Measurements from ENCODE around the gene ASCC1.

The ASCC1 gene

GRCh38 chr10:72126184-72126871 lies 89.7 kb downstream of the ASCC1 start:
- TF ChIP-seq CTCF (conservative IDR thresholded peaks at IDR 0.05), result peak; percentile 47
- no peak for TF ChIP-seq ZFX (IDR thresholded peaks at IDR 0.05)
- no peak overlapping the region for H3K27ac ChIP-seq

- TF ChIP-seq ZFX (IDR thresholded peaks at IDR 0.05), result no peak
- no peak for TF ChIP-seq CTCF (conservative IDR thresholded peaks at IDR 0.05)
- H3K27ac ChIP-seq, result no peak overlapping the region
Observed at GRCh38 chr10:72124989-72125388, 91.1 kb downstream of the ASCC1 start.

GRCh38 chr10:72124381-72124780 lies 91.7 kb downstream of the ASCC1 start:
- TF ChIP-seq CTCF (conservative IDR thresholded peaks at IDR 0.05) (no peak), ZFX (IDR thresholded peaks at IDR 0.05) (no peak)
- no peak overlapping the region for H3K27ac ChIP-seq

- H3K27ac ChIP-seq, result no peak overlapping the region
- TF ChIP-seq ZFX (IDR thresholded peaks at IDR 0.05) (no peak), CTCF (conservative IDR thresholded peaks at IDR 0.05) (no peak)
Observed at GRCh38 chr10:72123616-72124015, 92.5 kb downstream of the ASCC1 start.

- H3K27ac ChIP-seq, result no peak overlapping the region
- no peak for TF ChIP-seq CTCF (conservative IDR thresholded peaks at IDR 0.05)
- TF ChIP-seq ZFX (IDR thresholded peaks at IDR 0.05), result no peak
Observed at GRCh38 chr10:72122221-72122620, 93.9 kb downstream of the ASCC1 start.

- TF ChIP-seq CTCF (conservative IDR thresholded peaks at IDR 0.05), result no peak
- no peak for TF ChIP-seq ZFX (IDR thresholded peaks at IDR 0.05)
- H3K27ac ChIP-seq, result no peak overlapping the region
Observed at GRCh38 chr10:72121389-72121788, 94.7 kb downstream of the ASCC1 start.

GRCh38 chr10:72116372-72116771 lies 99.7 kb downstream of the ASCC1 start:
- H3K27ac ChIP-seq, result no peak overlapping the region
- TF ChIP-seq ZFX (IDR thresholded peaks at IDR 0.05) (no peak), CTCF (conservative IDR thresholded peaks at IDR 0.05) (no peak)
